Heart left ventricle (tissue), 16 donors: ENCODE data around the gene CNTLN. TPM values are rescaled to one million over a fixed set of nuclear protein-coding genes. Genes with fewer than 3 reads are reported as not detected.

Source experiments
- ATAC-seq, 4 donors: fragments of 200-7000 bp; cut with Tn5 transposase; one replicate each; pipeline ENCODE4 v1.9.1; 2020 to 2022; ENCODE audit warnings: moderate library complexity in 4 of 4, mild to moderate bottlenecking in 3 of 4, moderate number of reproducible peaks in 1 of 4
- DNase-seq, 5 donors: peaks; one replicate each; pipeline ENCODE4 v3.0.0-alpha.2; 2020
- H3K27ac ChIP-seq, 12 donors: fragments of 200-600 bp; sonication (generic) in 4 of 12; one replicate each; pipeline versions ENCODE4 v1.5.0 to v1.8.0; 2016 to 2022; ENCODE audit warnings: mild to moderate bottlenecking in 2 of 12
- H3K27me3 ChIP-seq, 9 donors: fragments of 200-600 bp; sonication (generic) in 2 of 9; one replicate each; pipeline versions ENCODE4 v1.5.1 to v1.8.0; 2016 to 2022; ENCODE audit warnings: mild to moderate bottlenecking in 3 of 9
- H3K36me3 ChIP-seq, 9 donors: fragments of 200-600 bp; sonication (generic) in 2 of 9; one replicate each; pipeline versions ENCODE4 v1.5.0 to v1.8.0; 2018 to 2022; ENCODE audit warnings: mild to moderate bottlenecking in 2 of 9
- H3K4me1 ChIP-seq, 12 donors: fragments of 200-600 bp; sonication (generic) in 4 of 12; one replicate each; pipeline versions ENCODE4 v1.5.0 to v1.8.0; 2016 to 2022; ENCODE audit warnings: mild to moderate bottlenecking in 3 of 12
- H3K4me3 ChIP-seq, 12 donors: fragments of 200-600 bp; sonication (generic) in 4 of 12; one replicate each; pipeline versions ENCODE4 v1.5.0 to v1.8.0; 2017 to 2022; ENCODE audit warnings: mild to moderate bottlenecking in 9 of 12, moderate library complexity in 4 of 12
- H3K9me3 ChIP-seq, 12 donors: fragments of 200-600 bp; sonication (generic) in 4 of 12; one replicate each; pipeline versions ENCODE4 v1.5.0 to v1.8.0; 2016 to 2022; ENCODE audit warnings: mild to moderate bottlenecking in 1 of 12
- POLR2A ChIP-seq, 2 donors: fragments of 450-650 bp; IDR thresholded peaks; one replicate each; pipeline ENCODE4 v1.6.1; 2017; ENCODE audit warnings: antibody characterized with exemption in 2 of 2, mild to moderate bottlenecking in 2 of 2, moderate library complexity in 2 of 2
- WGBS, 4 donors: extraction: QIAGEN DNeasy Blood & Tissue Kit in 2 of 4; methylation state at CpG; one replicate each; pipeline versions ENCODE4 v1.1.5 to v1.1.7; 2013 to 2018; 5-methylcytosine and 5-hydroxymethylcytosine counted together
- intact Hi-C, 10 donors: fragments of 100-400 bp; cut with DNase I; formaldehyde crosslinking; loops; one replicate each; pipeline versions ENCODE4 v1.11.1 to v1.14.2; 2022
- polyA plus RNA-seq, 2 donors: library from polyadenylated mRNA; stranded (reverse); fragments of 200-250 nt; gene quantifications; one replicate each; pipeline ENCODE4 v1.2.3, GENCODE V29; 2013
- total RNA-seq, 9 donors: library from RNA; depleted of rRNA in 2 of 9; stranded (reverse); fragments of >200 nt in 2 of 9; fragmentation: NEBNext Ultra II Directional in 3 of 9; extraction: Animal tissue kit (Norgen Biotek cat#: 25700) in 3 of 9; gene quantifications; one replicate each; pipeline versions ENCODE4 v1.1.0 to v1.2.4, GENCODE V29; 2016 to 2023
- TF ChIP-seq, protein P1 (sequence below), 12 donors: fragments of 200-600 bp; sonication (generic) in 4 of 12; IDR thresholded peaks; one replicate each; pipeline versions ENCODE4 v1.5.0 to v1.8.0; 2018 to 2022; ENCODE audit warnings: antibody characterized with exemption in 12 of 12, mild to moderate bottlenecking in 5 of 12
- donor health status: ischemic (EF 13 %, LVEDD 7.1; RV severe dilation, severe dysfunction).
- donor health status: healthy with polysubstance abuse.
- donor health status: DM: no; HTN: yes; CAD: no.
- donor health status: DM: no; HTN: no; CAD: no.
- donor health status: ischemic (EF 25% LVEDD 6.9; RV normal size, moderate dysfunction).
- donor health status: ischemic (EF 25% LVEDD 5.7; RV mildly dilated, moderate dysfunction).
- donor health status: healthy.
- donor health status: DM: yes; HTN: yes; CAD: no.
- donor health status: ischemic (EF 35%, LVEDD 5.7; RV mildly dilated, moderate dysfunction).
- donor health status: nonischemic (EF 11% LVEDD 7.7; RV severe dilation, severe dysfunction).
- donor health status: DM: yes; HTN: yes; CAD: no.
- donor health status: PGD.
- donor health status: ischemic (EF 29% LVEDD 5.4; RV normal size, mild dysfunction).
- donor health status: nonischemic (EF 23%, LVEDD 6.1; RV moderate dilation, normal function).

Gene CNTLN
- total and polyA plus RNA-seq, 11 donors: 1.3 to 6.1 (median 2.7) TPM

GRCh38 chr9:17185481-17186029 lies 50.7 kb downstream of the CNTLN start:
- Histone ChIP-seq H3K9me3 (no peaks in the 10 kb centered on the region), H3K27ac (no peak overlapping the region), H3K36me3 (no peaks in the 10 kb centered on the region), H3K27me3 (no peaks in the 10 kb centered on the region), H3K4me1 (no peaks in the 10 kb centered on the region), H3K4me3 (no peak overlapping the region)
- WGBS, 4 donors: 83 to 86% (median 84%) methylated on average over 3 of the region's 3 CpGs
- ATAC-seq (no peak), DNase-seq (no peak)
- intact Hi-C loops: no loop called here
- TF ChIP-seq, protein P1, sequence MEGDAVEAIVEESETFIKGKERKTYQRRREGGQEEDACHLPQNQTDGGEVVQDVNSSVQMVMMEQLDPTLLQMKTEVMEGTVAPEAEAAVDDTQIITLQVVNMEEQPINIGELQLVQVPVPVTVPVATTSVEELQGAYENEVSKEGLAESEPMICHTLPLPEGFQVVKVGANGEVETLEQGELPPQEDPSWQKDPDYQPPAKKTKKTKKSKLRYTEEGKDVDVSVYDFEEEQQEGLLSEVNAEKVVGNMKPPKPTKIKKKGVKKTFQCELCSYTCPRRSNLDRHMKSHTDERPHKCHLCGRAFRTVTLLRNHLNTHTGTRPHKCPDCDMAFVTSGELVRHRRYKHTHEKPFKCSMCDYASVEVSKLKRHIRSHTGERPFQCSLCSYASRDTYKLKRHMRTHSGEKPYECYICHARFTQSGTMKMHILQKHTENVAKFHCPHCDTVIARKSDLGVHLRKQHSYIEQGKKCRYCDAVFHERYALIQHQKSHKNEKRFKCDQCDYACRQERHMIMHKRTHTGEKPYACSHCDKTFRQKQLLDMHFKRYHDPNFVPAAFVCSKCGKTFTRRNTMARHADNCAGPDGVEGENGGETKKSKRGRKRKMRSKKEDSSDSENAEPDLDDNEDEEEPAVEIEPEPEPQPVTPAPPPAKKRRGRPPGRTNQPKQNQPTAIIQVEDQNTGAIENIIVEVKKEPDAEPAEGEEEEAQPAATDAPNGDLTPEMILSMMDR (IDR thresholded peaks at IDR 0.05): no peak
- no peak for TF ChIP-seq POLR2A (IDR thresholded peaks at IDR 0.05)

DNA sequence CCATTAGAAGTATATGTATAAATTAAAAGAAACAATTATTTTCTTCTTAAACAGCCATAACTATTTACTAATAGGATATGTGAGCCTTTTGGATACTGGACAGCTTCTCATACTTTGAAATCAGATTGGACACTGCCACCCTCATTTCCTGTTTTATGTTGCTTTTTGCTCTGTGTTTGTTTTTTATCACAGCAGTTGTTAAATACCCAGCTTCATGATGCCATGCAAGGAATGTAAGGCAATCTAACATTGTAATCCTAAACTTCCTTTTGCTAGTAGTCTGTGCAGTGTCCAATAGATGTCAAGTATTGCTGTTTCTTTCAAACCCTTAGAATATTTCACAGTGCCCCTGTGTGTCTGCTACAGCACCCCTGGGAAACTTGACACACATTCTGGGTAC lies 56.2 kb downstream of the CNTLN start:
- DNase-seq (no peak), ATAC-seq (no peak)
- intact Hi-C loops: no loop called here
- no peaks in the 10 kb centered on the region for H3K36me3 ChIP-seq
- no peak overlapping the region for H3K4me3 ChIP-seq
- H3K27me3 ChIP-seq: no peaks in the 10 kb centered on the region
- H3K9me3 ChIP-seq: peaks cover 0 to 6% (median 0%) of the 10 kb centered on the region in 12 donors
- peaks cover 0 to 6% (median 0%) of the 10 kb centered on the region in 12 donors for H3K4me1 ChIP-seq
- H3K27ac ChIP-seq: no peak overlapping the region
- no peak for TF ChIP-seq POLR2A (IDR thresholded peaks at IDR 0.05)
- TF ChIP-seq, protein P1 (IDR thresholded peaks at IDR 0.05): no peak

GRCh38 chr9:17204611-17205152 lies 69.8 kb downstream of the CNTLN start:
- Histone ChIP-seq H3K27ac (no peak overlapping the region), H3K9me3 (peaks cover 0 to 49% (median 11%) of the 10 kb centered on the region in 12 donors), H3K27me3 (no peaks in the 10 kb centered on the region), H3K36me3 (no peaks in the 10 kb centered on the region), H3K4me1 (peaks cover 0 to 3% (median 0%) of the 10 kb centered on the region in 12 donors), H3K4me3 (no peak overlapping the region)
- intact Hi-C loops: no loop called here
- WGBS, 4 donors: 43 to 53% (median 50%) methylated on average over 8 of the region's 8 CpGs
- no peak for ATAC-seq
- no peak for TF ChIP-seq POLR2A (IDR thresholded peaks at IDR 0.05)
- TF ChIP-seq, protein P1 (IDR thresholded peaks at IDR 0.05): no peak
- no peak for DNase-seq

GRCh38 chr9:17216011-17216410 lies 81.2 kb downstream of the CNTLN start:
- Histone ChIP-seq H3K27me3 (no peaks in the 10 kb centered on the region), H3K4me1 (peaks cover 0 to 4% (median 0%) of the 10 kb centered on the region in 12 donors), H3K36me3 (no peaks in the 10 kb centered on the region), H3K4me3 (no peak overlapping the region), H3K9me3 (peaks cover 0 to 31% (median 0%) of the 10 kb centered on the region in 12 donors), H3K27ac (no peak overlapping the region)
- intact Hi-C loops: no loop called here
- TF ChIP-seq, protein P1 (IDR thresholded peaks at IDR 0.05): no peak
- no peak for TF ChIP-seq POLR2A (IDR thresholded peaks at IDR 0.05)
- WGBS, 4 donors: 65 to 75% (median 73%) methylated on average over 3 of the region's 3 CpGs
- no peak for ATAC-seq
- no peak for DNase-seq
